Testis (tissue), 2 donors: ENCODE measurements around the gene HAUS2.

Source experiments
- CTCF ChIP-seq, 3 experiments: fragments of 450-650 bp in 2 of 3; fragments of 200-600 bp in 1 of 3; sonication (generic) in 1 of 3; IDR thresholded peaks; one replicate each; pipeline ENCODE4 v1.5.1; 2016 to 2019; ENCODE audit warnings: antibody characterized with exemption in 3 of 3, mild to moderate bottlenecking in 2 of 3, moderate library complexity in 1 of 3
- POLR2A ChIP-seq: fragments of 450-650 bp; IDR thresholded peaks from one replicate; pipeline ENCODE4 v1.6.1; 2017; ENCODE audit warnings: antibody characterized with exemption, mild to moderate bottlenecking, moderate library complexity

- TF ChIP-seq CTCF (IDR thresholded peaks at IDR 0.05) (no peak), POLR2A (no peak)
Measured at GRCh38 chr15:42503825-42504224, 44.8 kb upstream of the HAUS2 start.
